Breast epithelium (tissue), 3 donors: ENCODE results near the gene SLC35E2B.

Source experiments
- CTCF ChIP-seq, 3 donors: fragments of 450-650 bp; IDR thresholded peaks; one replicate each; pipeline ENCODE4 v1.5.1; 2016 to 2017; ENCODE audit warnings: antibody characterized with exemption in 3 of 3, mild to moderate bottlenecking in 3 of 3, moderate library complexity in 3 of 3
- POLR2A ChIP-seq: fragments of 450-650 bp; IDR thresholded peaks from one replicate; pipeline ENCODE4 v1.6.1; 2016; ENCODE audit warnings: antibody characterized with exemption, mild to moderate bottlenecking, moderate library complexity

GRCh38 chr1:1631782-1632420, 60.7 kb downstream of the SLC35E2B start, which contains the start of gene MMP23B:
- TF ChIP-seq CTCF (IDR thresholded peaks at IDR 0.05) (no peak), POLR2A (no peak)
